PFSK-1 (cell line): ENCODE measurements around the gene LRCOL1.

Source experiments
- POLR2AphosphoS5 ChIP-seq: IDR thresholded peaks from 2 replicates; pipeline ENCODE4 v1.6.1; 2012; ENCODE audit warnings: low read depth, mild to moderate bottlenecking, control low read depth, low read length, moderate library complexity
- SIN3A ChIP-seq: IDR thresholded peaks from 2 replicates; pipeline ENCODE4 v1.6.1; 2012; ENCODE audit warnings: mild to moderate bottlenecking, low read length, moderate library complexity, borderline replicate concordance; ENCODE audit not compliant: insufficient read depth
- TAF1 ChIP-seq: IDR thresholded peaks from 2 replicates; pipeline ENCODE4 v1.6.1; 2012; ENCODE audit warnings: low read length, control low read depth, borderline replicate concordance; ENCODE audit not compliant: insufficient read depth

GRCh38 chr12:132585177-132585576 is 25.2 kb downstream of the LRCOL1 start:
- TF ChIP-seq TAF1 (no peak), POLR2AphosphoS5 (no peak), SIN3A (no peak)
